ENCODE data around the gene AMBP.

AMBP gene

GRCh38 chr9:114112778-114113584 is 34.9 kb upstream of the AMBP start:
- no peak for DNase-seq

GRCh38 chr9:114112325-114112724 is 34.2 kb upstream of the AMBP start:
- no peak for DNase-seq

GRCh38 chr9:114110180-114110579 is 32.1 kb upstream of the AMBP start:
- DNase-seq, result no peak

GRCh38 chr9:114109124-114109523 is 31.0 kb upstream of the AMBP start:
- no peak for DNase-seq

GRCh38 chr9:114108016-114108833 is 30.1 kb upstream of the AMBP start:
- peak; percentile 17 for DNase-seq

GRCh38 chr9:114107286-114108001 is 29.3 kb upstream of the AMBP start:
- no peak for DNase-seq

- no peak for DNase-seq
These were observed 27.1 kb upstream of the AMBP start for GRCh38 chr9:114105236-114105635.

GRCh38 chr9:114102484-114102883 is 24.4 kb upstream of the AMBP start:
- DNase-seq, result no peak

GRCh38 chr9:114100536-114100935 is 22.4 kb upstream of the AMBP start:
- no peak for DNase-seq

GRCh38 chr9:114099669-114100270 is 21.7 kb upstream of the AMBP start:
- DNase-seq, result no peak

GRCh38 chr9:114098936-114099668 is 21.0 kb upstream of the AMBP start, which contains the start of gene KIF12:
Gene KIF12 (minus strand): TSS chr9:114099292. CDS start chr9:114099276, 16 bp downstream.
- DNase-seq, result no peak

- no peak for DNase-seq
These were observed 20.2 kb upstream of the AMBP start for GRCh38 chr9:114098021-114098935.

- DNase-seq, result no peak
These were observed 19.5 kb upstream of the AMBP start for GRCh38 chr9:114097613-114098020.

- DNase-seq, result no peak
These were observed 18.9 kb upstream of the AMBP start for GRCh38 chr9:114096866-114097612.

GRCh38 chr9:114096041-114096511 is 18.0 kb upstream of the AMBP start:
- DNase-seq, result no peak

GRCh38 chr9:114094971-114095370 is 16.9 kb upstream of the AMBP start:
- no peak for DNase-seq

GRCh38 chr9:114093761-114094505 is 15.8 kb upstream of the AMBP start:
- no peak for DNase-seq

GRCh38 chr9:114093031-114093471 is 15.0 kb upstream of the AMBP start:
- DNase-seq, result no peak

GRCh38 chr9:114092336-114092735 is 14.2 kb upstream of the AMBP start:
- no peak for DNase-seq

All from SHP77 treated with DMSO at 0.1 percent for 48 hours (cell line).